IPS-NIHi7 (cell line): ENCODE data around the gene NCAPD3.
A peak's percentile ranks its signal among the peaks of the same experiment; 100 is the strongest.

Source experiments
- DNase-seq: peaks from one replicate; pipeline ENCODE4 v3.0.0; 2012; ENCODE audit warnings: mixed read lengths; ENCODE audit errors: extremely low spot score

The NCAPD3 gene

GRCh38 chr11:134253188-134253993 lies 29.6 kb upstream of the NCAPD3 start, which contains the start of the genes ACAD8 and THYN1:
Gene ACAD8, plus strand, starts transcription at chr11:134253568. Its CDS starts 33 bp downstream, at chr11:134253601.
Gene THYN1, minus strand, starts transcription at chr11:134253352. Its CDS starts 470 bp downstream, at chr11:134252882.
- peak; percentile 99 for DNase-seq

GRCh38 chr11:134252346-134253187 lies 28.8 kb upstream of the NCAPD3 start:
- DNase-seq = no peak

- DNase-seq = no peak
Observed at GRCh38 chr11:134250675-134251074, 26.9 kb upstream of the NCAPD3 start.

GRCh38 chr11:134250246-134250645 lies 26.5 kb upstream of the NCAPD3 start:
- no peak for DNase-seq

- no peak for DNase-seq
Observed at GRCh38 chr11:134248910-134249480, 25.2 kb upstream of the NCAPD3 start.

- DNase-seq = no peak
Observed at GRCh38 chr11:134246678-134247077, 22.9 kb upstream of the NCAPD3 start.

- no peak for DNase-seq
Observed at GRCh38 chr11:134246100-134246499, 22.3 kb upstream of the NCAPD3 start.

GRCh38 chr11:134245434-134245833 lies 21.7 kb upstream of the NCAPD3 start:
- no peak for DNase-seq

GRCh38 chr11:134244593-134244992 lies 20.8 kb upstream of the NCAPD3 start:
- peak; percentile 43 for DNase-seq

GRCh38 chr11:134243913-134244312 lies 20.1 kb upstream of the NCAPD3 start:
- no peak for DNase-seq

GRCh38 chr11:134242376-134242775 lies 18.6 kb upstream of the NCAPD3 start:
- no peak for DNase-seq

- DNase-seq = no peak
Observed at GRCh38 chr11:134240592-134240991, 16.8 kb upstream of the NCAPD3 start.

GRCh38 chr11:134238956-134239355 lies 15.2 kb upstream of the NCAPD3 start:
- DNase-seq = no peak

- no peak for DNase-seq
Observed at GRCh38 chr11:134237557-134237922, 13.8 kb upstream of the NCAPD3 start.

GRCh38 chr11:134236834-134237556 lies 13.2 kb upstream of the NCAPD3 start:
- DNase-seq = no peak

GRCh38 chr11:134235399-134235798 lies 11.6 kb upstream of the NCAPD3 start:
- DNase-seq = no peak

GRCh38 chr11:134233729-134234179 lies 10.0 kb upstream of the NCAPD3 start:
- no peak for DNase-seq

- no peak for DNase-seq
Observed at GRCh38 chr11:134231958-134232659, 8.3 kb upstream of the NCAPD3 start.

- DNase-seq = no peak
Observed at GRCh38 chr11:134230339-134230738, 6.6 kb upstream of the NCAPD3 start.

GRCh38 chr11:134229126-134229790 lies 5.5 kb upstream of the NCAPD3 start:
- DNase-seq = no peak
